SK-N-SH treated with all-trans-retinoic acid at 6 μM for 48 hours (cell line): ENCODE data around the gene RASGRP3.

ENCODE experiments used
- ARNTL ChIP-seq: fragments of 450-650 bp; formaldehyde crosslinking; IDR thresholded peaks from 2 replicates; pipeline ENCODE4 v1.5.0; 2020; ENCODE audit warnings: low read depth, mild to moderate bottlenecking, moderate library complexity, borderline replicate concordance
- BACH2 ChIP-seq: fragments of 250-450 bp; sonication (Bioruptor Pico); IDR thresholded peaks from 2 replicates; pipeline ENCODE4 v1.9.0; 2021; ENCODE audit warnings: mild to moderate bottlenecking, borderline replicate concordance
- CSRNP3 ChIP-seq: fragments of 250-450 bp; sonication (Bioruptor Pico); IDR thresholded peaks from 2 replicates; pipeline ENCODE4 v1.5.1; 2021; ENCODE audit warnings: mild to moderate bottlenecking, moderate library complexity
- OSR1 ChIP-seq: fragments of 250-450 bp; sonication (Bioruptor Pico); IDR thresholded peaks from 2 replicates; pipeline ENCODE4 v1.8.0; 2022; ENCODE audit warnings: moderate library complexity, mild to moderate bottlenecking, inconsistent platforms
- PPARA ChIP-seq: fragments of 250-450 bp; sonication (Bioruptor Pico); IDR thresholded peaks from 2 replicates; pipeline ENCODE4 v1.5.0; 2020; ENCODE audit warnings: mild to moderate bottlenecking, borderline replicate concordance
- SNAI2 ChIP-seq: fragments of 250-450 bp; sonication (Bioruptor Pico); IDR thresholded peaks from 2 replicates; pipeline ENCODE4 v1.5.0; 2020; ENCODE audit warnings: mild to moderate bottlenecking, moderate library complexity
- ZFP30 ChIP-seq: fragments of 450-650 bp; formaldehyde crosslinking; IDR thresholded peaks from 2 replicates; pipeline ENCODE4 v1.5.0; 2022; ENCODE audit warnings: mild to moderate bottlenecking, moderate library complexity
- ZNF565 ChIP-seq: fragments of 450-650 bp; formaldehyde crosslinking; conservative IDR thresholded peaks from 2 replicates; pipeline ENCODE4 v1.5.0; 2020; ENCODE audit warnings: low read depth, mild to moderate bottlenecking, moderate library complexity
- TF ChIP-seq, protein P1 (sequence below): fragments of 250-450 bp; sonication (Bioruptor Pico); IDR thresholded peaks from 2 replicates; pipeline ENCODE4 v1.8.0; 2020; ENCODE audit warnings: mild to moderate bottlenecking, moderate library complexity, borderline replicate concordance
- TF ChIP-seq, protein P2 (sequence below): fragments of 250-450 bp; sonication (Bioruptor Pico); IDR thresholded peaks from 2 replicates; pipeline ENCODE4 v1.8.0; 2021; ENCODE audit warnings: low read depth, mild to moderate bottlenecking, moderate library complexity, borderline replicate concordance
- TF ChIP-seq, protein P3 (sequence below): fragments of 250-450 bp; sonication (Bioruptor Pico); IDR thresholded peaks from 2 replicates; pipeline ENCODE4 v1.5.1; 2020; ENCODE audit warnings: low read depth, mild to moderate bottlenecking, moderate library complexity

GRCh38 chr2:33581872-33582271 is 105.4 kb downstream of the RASGRP3 start:
- no peak for TF ChIP-seq PPARA (CRISPR knock-in tag)
- TF ChIP-seq, protein P1, sequence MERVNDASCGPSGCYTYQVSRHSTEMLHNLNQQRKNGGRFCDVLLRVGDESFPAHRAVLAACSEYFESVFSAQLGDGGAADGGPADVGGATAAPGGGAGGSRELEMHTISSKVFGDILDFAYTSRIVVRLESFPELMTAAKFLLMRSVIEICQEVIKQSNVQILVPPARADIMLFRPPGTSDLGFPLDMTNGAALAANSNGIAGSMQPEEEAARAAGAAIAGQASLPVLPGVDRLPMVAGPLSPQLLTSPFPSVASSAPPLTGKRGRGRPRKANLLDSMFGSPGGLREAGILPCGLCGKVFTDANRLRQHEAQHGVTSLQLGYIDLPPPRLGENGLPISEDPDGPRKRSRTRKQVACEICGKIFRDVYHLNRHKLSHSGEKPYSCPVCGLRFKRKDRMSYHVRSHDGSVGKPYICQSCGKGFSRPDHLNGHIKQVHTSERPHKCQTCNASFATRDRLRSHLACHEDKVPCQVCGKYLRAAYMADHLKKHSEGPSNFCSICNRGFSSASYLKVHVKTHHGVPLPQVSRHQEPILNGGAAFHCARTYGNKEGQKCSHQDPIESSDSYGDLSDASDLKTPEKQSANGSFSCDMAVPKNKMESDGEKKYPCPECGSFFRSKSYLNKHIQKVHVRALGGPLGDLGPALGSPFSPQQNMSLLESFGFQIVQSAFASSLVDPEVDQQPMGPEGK, result no peak
- no peak for TF ChIP-seq OSR1
- no peak for TF ChIP-seq ZFP30
- TF ChIP-seq ZNF565 (CRISPR knock-in tag), result no peak
- no peak for TF ChIP-seq ARNTL (CRISPR knock-in tag)
- TF ChIP-seq CSRNP3, result no peak
- TF ChIP-seq, protein P2, sequence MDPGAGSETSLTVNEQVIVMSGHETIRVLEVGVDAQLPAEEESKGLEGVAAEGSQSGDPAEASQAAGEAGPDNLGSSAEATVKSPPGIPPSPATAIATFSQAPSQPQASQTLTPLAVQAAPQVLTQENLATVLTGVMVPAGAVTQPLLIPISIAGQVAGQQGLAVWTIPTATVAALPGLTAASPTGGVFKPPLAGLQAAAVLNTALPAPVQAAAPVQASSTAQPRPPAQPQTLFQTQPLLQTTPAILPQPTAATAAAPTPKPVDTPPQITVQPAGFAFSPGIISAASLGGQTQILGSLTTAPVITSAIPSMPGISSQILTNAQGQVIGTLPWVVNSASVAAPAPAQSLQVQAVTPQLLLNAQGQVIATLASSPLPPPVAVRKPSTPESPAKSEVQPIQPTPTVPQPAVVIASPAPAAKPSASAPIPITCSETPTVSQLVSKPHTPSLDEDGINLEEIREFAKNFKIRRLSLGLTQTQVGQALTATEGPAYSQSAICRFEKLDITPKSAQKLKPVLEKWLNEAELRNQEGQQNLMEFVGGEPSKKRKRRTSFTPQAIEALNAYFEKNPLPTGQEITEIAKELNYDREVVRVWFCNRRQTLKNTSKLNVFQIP, result no peak
- TF ChIP-seq, protein P3, sequence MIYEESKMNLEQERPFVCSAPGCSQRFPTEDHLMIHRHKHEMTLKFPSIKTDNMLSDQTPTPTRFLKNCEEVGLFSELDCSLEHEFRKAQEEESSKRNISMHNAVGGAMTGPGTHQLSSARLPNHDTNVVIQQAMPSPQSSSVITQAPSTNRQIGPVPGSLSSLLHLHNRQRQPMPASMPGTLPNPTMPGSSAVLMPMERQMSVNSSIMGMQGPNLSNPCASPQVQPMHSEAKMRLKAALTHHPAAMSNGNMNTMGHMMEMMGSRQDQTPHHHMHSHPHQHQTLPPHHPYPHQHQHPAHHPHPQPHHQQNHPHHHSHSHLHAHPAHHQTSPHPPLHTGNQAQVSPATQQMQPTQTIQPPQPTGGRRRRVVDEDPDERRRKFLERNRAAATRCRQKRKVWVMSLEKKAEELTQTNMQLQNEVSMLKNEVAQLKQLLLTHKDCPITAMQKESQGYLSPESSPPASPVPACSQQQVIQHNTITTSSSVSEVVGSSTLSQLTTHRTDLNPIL (CRISPR knock-in tag), result no peak
- no peak for TF ChIP-seq SNAI2 (CRISPR knock-in tag)
- TF ChIP-seq BACH2 (CRISPR knock-in tag), result no peak
